Measurements from ENCODE around the gene SLX4IP. TPM values are rescaled to one million over a fixed set of nuclear protein-coding genes. Genes with fewer than 3 reads are reported as not detected.
A peak's percentile ranks its signal among the peaks of the same experiment; 100 is the strongest.

Gene SLX4IP
- total RNA-seq, 1 donor: 4.0 TPM

- no peak overlapping the region for H2AFZ ChIP-seq (ENCODE audit: low read length)
- H3K79me2 ChIP-seq (ENCODE audit: insufficient read depth, low read length): no peaks in the 10 kb centered on the region
- no peaks in the 10 kb centered on the region for H3K9me3 ChIP-seq (ENCODE audit: low read depth, low read length)
- peaks cover 12% of the 10 kb centered on the region for H3K4me1 ChIP-seq (ENCODE audit: insufficient read depth, low read length)
- H3K36me3 ChIP-seq (ENCODE audit: insufficient read depth, low read length): no peaks in the 10 kb centered on the region
- H4K20me1 ChIP-seq (ENCODE audit: insufficient read depth, low read length): no peaks in the 10 kb centered on the region
- no peak overlapping the region for H3K4me2 ChIP-seq (ENCODE audit: insufficient read depth, low read length)
- no peak overlapping the region for H3K4me3 ChIP-seq (ENCODE audit: insufficient read depth, low read length)
- no peaks in the 10 kb centered on the region for H3K27me3 ChIP-seq (ENCODE audit: insufficient read depth, low read length)
- H3K27ac ChIP-seq (ENCODE audit: low read depth, low read length): peak overlapping the region; percentile 12
- DNase-seq (ENCODE audit: insufficient read length, low spot score, missing footprints): no peak
- TF ChIP-seq CTCF (IDR thresholded peaks at IDR 0.05; ENCODE audit: extremely low read depth, low read depth, low read length): no peak
These were observed 131.1 kb downstream of the SLX4IP start for GRCh38 chr20:10565922-10566897.

- Histone ChIP-seq H3K9me3 (ENCODE audit: low read depth, low read length) (no peaks in the 10 kb centered on the region), H2AFZ (ENCODE audit: low read length) (no peak overlapping the region), H3K27ac (ENCODE audit: low read depth, low read length) (no peak overlapping the region), H3K4me1 (ENCODE audit: insufficient read depth, low read length) (peaks cover 16% of the 10 kb centered on the region), H3K27me3 (ENCODE audit: insufficient read depth, low read length) (no peaks in the 10 kb centered on the region), H3K4me2 (ENCODE audit: insufficient read depth, low read length) (no peak overlapping the region), H3K79me2 (ENCODE audit: insufficient read depth, low read length) (no peaks in the 10 kb centered on the region), H3K36me3 (ENCODE audit: insufficient read depth, low read length) (no peaks in the 10 kb centered on the region), H3K4me3 (ENCODE audit: insufficient read depth, low read length) (no peak overlapping the region), H4K20me1 (ENCODE audit: insufficient read depth, low read length) (no peaks in the 10 kb centered on the region)
- TF ChIP-seq CTCF (IDR thresholded peaks at IDR 0.05; ENCODE audit: extremely low read depth, low read depth, low read length): no peak
- no peak for DNase-seq (ENCODE audit: insufficient read length, low spot score, missing footprints)
These were observed 132.9 kb downstream of the SLX4IP start for GRCh38 chr20:10568032-10568431.

DNA sequence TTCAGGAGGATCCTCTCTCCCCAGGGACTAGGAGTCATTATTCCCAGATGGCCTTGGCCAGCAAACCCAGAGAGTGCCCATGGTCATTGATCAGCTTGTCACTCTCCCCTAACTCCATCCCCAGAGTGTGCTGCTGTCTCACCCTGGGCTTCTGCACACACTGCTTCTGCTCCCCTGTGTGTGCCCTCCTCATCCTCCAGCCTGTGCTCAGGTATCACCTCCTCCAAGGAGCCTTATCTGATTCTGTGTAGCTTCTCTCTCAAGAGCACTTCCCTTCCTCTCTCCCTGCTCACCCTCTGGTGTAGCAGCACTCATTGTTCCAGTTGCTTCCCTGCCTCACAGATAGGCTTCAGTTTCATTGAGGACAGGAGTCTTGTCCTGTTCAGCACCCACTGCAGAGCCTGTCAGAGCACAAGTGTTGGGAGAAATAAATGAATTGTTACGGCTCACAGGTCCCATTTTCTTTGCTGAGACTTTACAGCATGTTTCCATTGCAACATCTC is 136.3 kb downstream of the SLX4IP start:
- no peaks in the 10 kb centered on the region for H3K79me2 ChIP-seq (ENCODE audit: insufficient read depth, low read length)
- no peak for DNase-seq (ENCODE audit: insufficient read length, low spot score, missing footprints)
- H3K4me3 ChIP-seq (ENCODE audit: insufficient read depth, low read length): no peak overlapping the region
- H3K27me3 ChIP-seq (ENCODE audit: insufficient read depth, low read length): no peaks in the 10 kb centered on the region
- no peak for TF ChIP-seq CTCF (IDR thresholded peaks at IDR 0.05; ENCODE audit: extremely low read depth, low read depth, low read length)
- H3K4me2 ChIP-seq (ENCODE audit: insufficient read depth, low read length): no peak overlapping the region
- no peaks in the 10 kb centered on the region for H3K36me3 ChIP-seq (ENCODE audit: insufficient read depth, low read length)
- no peaks in the 10 kb centered on the region for H3K9me3 ChIP-seq (ENCODE audit: low read depth, low read length)
- no peak overlapping the region for H3K27ac ChIP-seq (ENCODE audit: low read depth, low read length)
- H4K20me1 ChIP-seq (ENCODE audit: insufficient read depth, low read length): no peaks in the 10 kb centered on the region
- no peak overlapping the region for H2AFZ ChIP-seq (ENCODE audit: low read length)
- peaks cover 11% of the 10 kb centered on the region for H3K4me1 ChIP-seq (ENCODE audit: insufficient read depth, low read length)

DNA sequence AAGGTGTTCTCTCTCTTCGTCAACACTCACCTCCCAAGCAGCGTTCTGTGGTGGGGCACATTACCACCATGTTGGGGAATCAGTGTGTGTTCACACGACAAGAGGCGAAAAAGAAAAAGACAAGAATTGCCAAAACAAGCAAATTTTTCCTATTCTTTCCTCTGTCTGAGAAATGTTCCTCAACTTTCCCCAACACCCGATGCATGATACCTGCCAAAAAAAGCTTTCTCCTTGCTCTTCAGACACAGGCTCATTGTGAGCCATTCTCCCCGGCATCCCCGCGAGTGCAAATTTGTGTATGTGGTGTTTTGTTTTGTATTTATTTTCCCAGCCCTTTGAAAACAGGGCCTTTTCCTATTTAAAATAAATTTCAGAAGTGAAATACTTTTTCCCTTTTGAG is 137.7 kb downstream of the SLX4IP start:
- Histone ChIP-seq H3K4me3 (ENCODE audit: insufficient read depth, low read length) (no peak overlapping the region), H2AFZ (ENCODE audit: low read length) (peak overlapping the region; percentile 11), H3K27ac (ENCODE audit: low read depth, low read length) (peak overlapping the region; percentile 14), H3K36me3 (ENCODE audit: insufficient read depth, low read length) (no peaks in the 10 kb centered on the region), H4K20me1 (ENCODE audit: insufficient read depth, low read length) (no peaks in the 10 kb centered on the region), H3K27me3 (ENCODE audit: insufficient read depth, low read length) (no peaks in the 10 kb centered on the region), H3K9me3 (ENCODE audit: low read depth, low read length) (no peaks in the 10 kb centered on the region), H3K79me2 (ENCODE audit: insufficient read depth, low read length) (no peaks in the 10 kb centered on the region), H3K4me1 (ENCODE audit: insufficient read depth, low read length) (peaks cover 17% of the 10 kb centered on the region), H3K4me2 (ENCODE audit: insufficient read depth, low read length) (no peak overlapping the region)
- DNase-seq (ENCODE audit: insufficient read length, low spot score, missing footprints): no peak
- no peak for TF ChIP-seq CTCF (IDR thresholded peaks at IDR 0.05; ENCODE audit: extremely low read depth, low read depth, low read length)
